Eye (tissue), 1 donor: Measurements from ENCODE around the gene N4BP2L2.
A peak's percentile ranks its signal among the peaks of the same experiment; 100 is the strongest.

Experiments used
- DNase-seq: peaks from one replicate; pipeline ENCODE4 v3.0.0-alpha.2; 2015

N4BP2L2 gene

GRCh38 chr13:32423592-32423991, 115.0 kb downstream of the N4BP2L2 start:
- DNase-seq: no peak

- DNase-seq: no peak
Observed at GRCh38 chr13:32419862-32420261, 118.7 kb downstream of the N4BP2L2 start.

GRCh38 chr13:32417995-32418394, 120.6 kb downstream of the N4BP2L2 start:
- DNase-seq: no peak

DNA sequence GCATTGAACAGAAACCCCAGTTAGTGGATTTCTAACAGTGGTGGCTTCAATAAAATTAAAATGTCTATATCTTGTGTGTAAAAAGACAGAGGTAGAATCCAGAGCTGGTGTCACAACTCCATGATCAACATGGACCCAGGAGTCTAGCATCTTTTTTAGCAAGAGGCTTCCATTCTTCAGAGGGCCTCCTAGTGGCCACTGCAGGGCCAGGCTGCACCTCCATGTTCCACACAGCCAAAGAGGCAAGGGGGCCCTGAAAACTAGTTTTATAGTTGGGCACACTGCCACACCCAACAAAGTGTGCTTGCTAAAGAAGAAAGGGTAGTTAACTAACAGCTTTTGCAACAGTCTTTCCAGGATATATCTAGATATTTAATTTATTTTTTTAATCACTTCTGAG, 123.6 kb downstream of the N4BP2L2 start:
- DNase-seq: no peak

GRCh38 chr13:32414580-32414979, 124.0 kb downstream of the N4BP2L2 start:
- no peak for DNase-seq

- DNase-seq: no peak
Observed at GRCh38 chr13:32413284-32413683, 125.3 kb downstream of the N4BP2L2 start.

DNA sequence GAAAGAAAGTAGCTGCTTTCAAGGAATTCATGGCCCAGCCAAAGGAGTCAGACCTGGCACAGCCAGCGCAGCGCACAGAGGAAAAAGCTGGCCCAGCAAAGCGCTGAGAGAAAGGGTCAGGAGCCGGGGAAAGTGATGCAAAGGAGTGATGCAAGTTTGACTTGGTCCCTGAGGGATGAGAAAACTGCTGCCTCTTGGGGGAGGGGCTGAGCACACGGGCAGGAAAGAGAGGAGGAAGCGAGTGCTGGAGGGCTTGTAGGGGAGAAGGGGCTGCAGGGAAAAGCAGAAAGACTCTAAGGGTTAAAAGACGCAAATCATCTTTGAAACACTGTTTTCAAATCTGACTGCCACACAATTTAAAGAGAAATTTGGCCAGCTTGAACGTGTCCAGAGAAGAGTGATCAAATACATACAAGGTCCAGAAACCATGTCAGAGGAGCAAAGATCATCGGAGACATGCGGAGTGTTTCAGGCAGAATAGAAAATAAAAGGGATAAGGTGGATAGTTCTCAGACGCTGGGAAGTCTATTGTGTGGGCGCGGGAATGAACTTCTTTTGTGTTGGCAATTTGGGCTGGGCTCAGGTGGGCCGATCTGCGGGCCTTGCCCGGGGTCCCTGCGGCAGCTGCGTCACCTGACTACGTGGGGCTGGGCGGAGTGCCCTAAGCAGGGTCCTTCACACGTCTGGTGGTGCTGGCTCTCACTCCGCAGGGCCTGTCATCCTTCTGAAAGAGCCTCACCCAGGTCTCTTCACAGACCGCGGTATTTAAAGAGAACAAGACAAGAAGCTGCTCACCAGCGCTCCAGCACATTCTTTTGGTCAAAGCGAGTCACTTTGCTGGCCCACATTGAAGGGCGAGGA, 128.8 kb downstream of the N4BP2L2 start:
- DNase-seq: peak; percentile 70

DNA sequence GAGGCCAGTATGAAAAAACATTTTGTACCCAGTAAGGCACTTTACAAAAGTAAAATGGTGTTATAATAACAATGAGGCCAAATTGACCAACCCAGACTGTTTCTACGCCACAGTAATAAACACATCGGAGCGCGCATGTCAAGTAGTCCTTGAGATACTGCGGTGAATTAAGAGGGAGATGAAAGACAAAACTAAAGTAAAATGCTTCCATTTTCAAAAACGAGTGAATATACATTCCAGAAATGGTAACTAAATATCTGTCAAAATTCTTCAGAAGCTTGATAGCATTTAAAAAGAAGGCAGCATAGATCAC, 129.6 kb downstream of the N4BP2L2 start:
- no peak for DNase-seq

DNA sequence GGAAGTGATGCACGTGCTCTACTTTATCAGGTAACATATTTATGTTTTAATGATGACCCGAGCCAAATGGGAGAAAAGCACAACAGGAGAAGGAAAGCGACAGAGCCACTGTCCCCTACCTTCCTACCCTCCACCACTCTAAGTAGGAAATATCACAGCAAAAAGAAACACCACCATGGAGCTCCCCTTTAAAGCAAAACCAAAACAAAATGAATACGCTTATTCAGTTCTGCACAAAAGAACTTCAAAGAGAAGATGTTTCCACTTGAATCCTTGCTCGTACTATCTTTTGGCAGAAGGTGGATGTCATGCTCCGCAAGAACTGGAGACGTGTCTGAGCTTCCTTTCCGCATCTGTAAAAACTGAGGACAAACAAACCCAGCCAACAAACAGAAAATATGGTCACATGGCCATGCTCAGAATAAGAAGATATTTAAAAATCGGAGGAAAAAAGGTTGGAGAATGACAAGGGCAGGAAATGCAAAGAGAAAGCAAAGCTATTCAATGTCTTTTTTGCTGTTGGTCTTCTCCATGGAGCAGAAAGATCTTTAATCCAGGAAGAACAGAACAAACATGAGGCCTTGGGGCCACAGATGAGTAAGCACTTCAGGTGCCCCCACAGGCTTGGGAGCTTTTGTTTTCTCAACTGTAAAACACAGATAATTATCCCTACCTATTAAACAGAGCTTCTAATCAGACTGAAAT, 130.1 kb downstream of the N4BP2L2 start:
- no peak for DNase-seq

GRCh38 chr13:32407854-32408253, 130.7 kb downstream of the N4BP2L2 start:
- no peak for DNase-seq

DNA sequence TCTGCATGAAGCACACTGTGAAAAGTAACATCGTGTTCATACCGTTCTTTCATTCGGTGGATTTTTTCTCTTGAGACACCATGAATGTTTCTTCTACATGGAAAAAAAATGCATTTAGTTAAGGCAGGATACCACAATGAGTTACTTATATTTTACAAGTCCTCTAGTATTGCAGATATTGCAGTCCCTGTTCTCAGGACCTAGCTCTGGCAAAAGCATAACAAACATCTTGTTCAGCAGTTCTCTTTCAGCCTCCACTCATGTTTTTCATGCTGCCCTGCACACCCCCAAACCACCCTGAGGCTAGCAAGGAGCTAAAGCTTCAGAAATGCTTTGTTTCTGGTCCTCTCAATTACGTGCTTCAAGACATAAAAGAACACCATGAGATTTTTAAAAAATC, 135.5 kb downstream of the N4BP2L2 start:
- DNase-seq: no peak

- DNase-seq: peak; percentile 10
Observed at GRCh38 chr13:32391101-32391619, 147.4 kb downstream of the N4BP2L2 start.

DNA sequence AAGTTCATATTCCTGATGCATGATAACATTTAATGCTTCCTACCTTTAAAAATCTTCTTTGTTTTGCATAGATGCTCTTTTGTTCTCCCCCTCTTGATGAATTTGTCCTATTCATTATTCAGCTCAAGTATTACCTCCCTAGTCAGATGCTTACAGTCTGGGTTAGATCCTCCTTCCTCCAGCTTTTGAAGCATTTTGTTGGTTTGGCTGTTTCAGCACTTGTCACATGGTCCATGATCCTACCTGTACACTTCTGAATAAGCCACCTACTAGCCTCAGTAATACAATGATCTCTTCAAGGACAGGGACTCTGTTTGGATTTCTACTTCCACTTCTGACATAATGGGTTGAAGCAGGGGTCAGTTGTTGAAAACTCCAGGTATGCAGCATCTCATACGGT, 148.1 kb downstream of the N4BP2L2 start:
- no peak for DNase-seq

- DNase-seq: no peak
Observed at GRCh38 chr13:32390048-32390447, 148.5 kb downstream of the N4BP2L2 start.

DNA sequence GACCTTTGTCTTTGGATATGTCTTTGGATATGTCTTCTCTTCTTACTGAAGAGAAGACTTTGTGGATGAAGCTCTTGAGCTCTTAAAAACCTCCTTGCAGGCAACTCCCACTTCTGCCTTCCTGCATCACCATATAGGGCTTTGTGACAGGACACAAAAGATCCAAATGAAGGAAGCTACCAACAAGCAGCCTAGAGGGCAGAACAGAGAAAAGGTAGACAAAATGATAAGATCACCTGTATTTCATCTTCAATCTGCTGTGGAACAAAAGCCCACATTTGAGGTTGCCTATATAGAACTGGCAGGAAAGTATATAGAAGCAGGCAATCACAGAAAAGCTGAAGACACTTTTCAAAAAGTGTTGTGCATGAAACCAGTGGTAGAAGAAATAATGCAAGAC, 153.2 kb downstream of the N4BP2L2 start:
- no peak for DNase-seq

- DNase-seq: no peak
Observed at GRCh38 chr13:32384702-32385101, 153.9 kb downstream of the N4BP2L2 start.

- no peak for DNase-seq
Observed at GRCh38 chr13:32383836-32384618, 154.6 kb downstream of the N4BP2L2 start.
